ENCODE measurements around the gene RNF182.

- TF ChIP-seq, protein P1, sequence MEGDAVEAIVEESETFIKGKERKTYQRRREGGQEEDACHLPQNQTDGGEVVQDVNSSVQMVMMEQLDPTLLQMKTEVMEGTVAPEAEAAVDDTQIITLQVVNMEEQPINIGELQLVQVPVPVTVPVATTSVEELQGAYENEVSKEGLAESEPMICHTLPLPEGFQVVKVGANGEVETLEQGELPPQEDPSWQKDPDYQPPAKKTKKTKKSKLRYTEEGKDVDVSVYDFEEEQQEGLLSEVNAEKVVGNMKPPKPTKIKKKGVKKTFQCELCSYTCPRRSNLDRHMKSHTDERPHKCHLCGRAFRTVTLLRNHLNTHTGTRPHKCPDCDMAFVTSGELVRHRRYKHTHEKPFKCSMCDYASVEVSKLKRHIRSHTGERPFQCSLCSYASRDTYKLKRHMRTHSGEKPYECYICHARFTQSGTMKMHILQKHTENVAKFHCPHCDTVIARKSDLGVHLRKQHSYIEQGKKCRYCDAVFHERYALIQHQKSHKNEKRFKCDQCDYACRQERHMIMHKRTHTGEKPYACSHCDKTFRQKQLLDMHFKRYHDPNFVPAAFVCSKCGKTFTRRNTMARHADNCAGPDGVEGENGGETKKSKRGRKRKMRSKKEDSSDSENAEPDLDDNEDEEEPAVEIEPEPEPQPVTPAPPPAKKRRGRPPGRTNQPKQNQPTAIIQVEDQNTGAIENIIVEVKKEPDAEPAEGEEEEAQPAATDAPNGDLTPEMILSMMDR (IDR thresholded peaks at IDR 0.05), result no peak
- no peak for TF ChIP-seq POLR2A (IDR thresholded peaks at IDR 0.05)
Measured at GRCh38 chr6:14017626-14018475, 93.1 kb downstream of the RNF182 start.

Data from uterus (tissue), 2 donors.